Osteocyte (in vitro differentiated cells): ENCODE measurements around the gene CDCA4. TPM values are rescaled to one million over a fixed set of nuclear protein-coding genes. Genes with fewer than 3 reads are reported as not detected.

Experiments used
- DNase-seq: peaks from one replicate; pipeline ENCODE4 v3.0.0; 2021; ENCODE audit warnings: mixed read lengths; ENCODE audit not compliant: unreplicated experiment; ENCODE audit errors: extremely low spot score
- H3K27ac Mint-ChIP-seq: one replicate; pipeline ENCODE4 v1.8.0; 2021; ENCODE audit warnings: mild to moderate bottlenecking, mixed read lengths; ENCODE audit not compliant: unreplicated experiment
- H3K27me3 Mint-ChIP-seq: one replicate; pipeline ENCODE4 v1.8.0; 2021; ENCODE audit warnings: mixed read lengths; ENCODE audit not compliant: unreplicated experiment
- H3K36me3 Mint-ChIP-seq: one replicate; pipeline ENCODE4 v1.8.0; 2021; ENCODE audit warnings: mixed read lengths; ENCODE audit not compliant: unreplicated experiment
- H3K4me1 Mint-ChIP-seq: one replicate; pipeline ENCODE4 v1.8.0; 2021; ENCODE audit warnings: mixed read lengths; ENCODE audit not compliant: unreplicated experiment
- H3K4me3 Mint-ChIP-seq: one replicate; pipeline ENCODE4 v1.8.0; 2021; ENCODE audit warnings: mild to moderate bottlenecking, moderate library complexity, mixed read lengths; ENCODE audit not compliant: unreplicated experiment
- H3K9me3 Mint-ChIP-seq: one replicate; pipeline ENCODE4 v1.8.0; 2021; ENCODE audit warnings: mixed read lengths; ENCODE audit not compliant: unreplicated experiment
- CTCF ChIP-seq: fragments of 200-600 bp; sonication (generic); IDR thresholded peaks from 2 replicates; pipeline ENCODE4 v1.5.0; 2021; ENCODE audit warnings: antibody characterized with exemption, mild to moderate bottlenecking, moderate library complexity
- total RNA-seq: library from RNA; stranded (reverse); gene quantifications from 2 replicates; pipeline ENCODE4 v1.2.1, GENCODE V29; 2021

The CDCA4 gene
- total RNA-seq, 1 donor from 2014 or later = 14.6 TPM

GRCh38 chr14:104965561-104966231 is 55.2 kb downstream of the CDCA4 start:
- H3K4me1 Mint-ChIP-seq = peaks cover 42% of the 10 kb centered on the region
- TF ChIP-seq CTCF = no peak
- no peak overlapping the region for H3K4me3 Mint-ChIP-seq
- no peak for DNase-seq
- H3K36me3 Mint-ChIP-seq = peaks cover 1% of the 10 kb centered on the region
- no peaks in the 10 kb centered on the region for H3K9me3 Mint-ChIP-seq
- H3K27ac Mint-ChIP-seq = peak overlapping the region; percentile 59
- no peaks in the 10 kb centered on the region for H3K27me3 Mint-ChIP-seq

DNA sequence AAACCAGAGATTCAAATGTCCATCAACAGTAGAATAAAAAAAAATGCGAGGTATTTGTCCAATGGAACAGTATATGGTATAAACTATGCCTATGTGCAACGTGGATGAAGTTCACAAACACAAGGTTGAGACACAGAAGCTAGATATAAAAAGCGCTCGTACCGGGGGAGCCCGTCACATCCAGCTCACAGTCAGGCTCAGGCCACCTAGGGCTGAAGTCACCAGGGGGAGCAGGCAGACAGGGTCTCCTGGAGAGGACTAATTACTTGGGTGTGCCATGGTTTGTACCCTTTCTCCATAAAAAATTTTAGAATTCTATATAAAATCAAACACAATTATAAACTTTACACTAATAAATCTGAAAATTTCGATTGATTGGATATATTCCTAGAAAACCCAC is 56.3 kb downstream of the CDCA4 start:
- peaks cover 4% of the 10 kb centered on the region for H3K36me3 Mint-ChIP-seq
- TF ChIP-seq CTCF = no peak
- no peak for DNase-seq
- no peaks in the 10 kb centered on the region for H3K27me3 Mint-ChIP-seq
- peaks cover 31% of the 10 kb centered on the region for H3K4me1 Mint-ChIP-seq
- no peak overlapping the region for H3K27ac Mint-ChIP-seq
- H3K4me3 Mint-ChIP-seq = no peak overlapping the region
- no peaks in the 10 kb centered on the region for H3K9me3 Mint-ChIP-seq

Other genes starting within 250 kb of the CDCA4 start
- 157 and 160 TPM in 2 replicates for gene AKT1, start 225.3 kb downstream of the CDCA4 start, total RNA-seq
- gene ZBTB42, start 220.0 kb downstream of the CDCA4 start, total RNA-seq = 2.7 and 3.1 TPM in 2 replicates
- gene CEP170B, start 155.8 kb downstream of the CDCA4 start, total RNA-seq = 26.4 and 26.5 TPM in 2 replicates
- gene PLD4, start 96.2 kb downstream of the CDCA4 start, total RNA-seq = 0.05 and 0.18 TPM in 2 replicates
- gene AHNAK2, start 42.7 kb downstream of the CDCA4 start, total RNA-seq = 145 and 183 TPM in 2 replicates
- gene CLBA1, start 35.3 kb downstream of the CDCA4 start, total RNA-seq = 7.5 and 7.7 TPM in 2 replicates
- 0.16 and 0.24 TPM in 2 replicates for gene GPR132, start 44.3 kb upstream of the CDCA4 start, total RNA-seq
- gene JAG2, start 147.7 kb upstream of the CDCA4 start, total RNA-seq = 5.7 and 7.5 TPM in 2 replicates
- gene NUDT14, start 160.2 kb upstream of the CDCA4 start, total RNA-seq = 38.4 and 39.1 TPM in 2 replicates
- gene BTBD6, start 227.4 kb upstream of the CDCA4 start, total RNA-seq = 35.3 and 35.7 TPM in 2 replicates